Retinal pigment epithelial cell (primary cell): ENCODE results near the gene PAK4.
"Not testable (repeated sequence)": the region's sequence is repeated elsewhere in the genome, so short reads cannot be mapped to it uniquely, and the experiment has no call there.

ENCODE experiments used
- DNase-seq: peaks from one replicate; pipeline ENCODE4 v3.0.0-alpha.2; 2010; ENCODE audit warnings: low read depth
- H3K4me3 ChIP-seq: 2 replicates; pipeline ENCODE4 v1.5.1; 2011; ENCODE audit warnings: mild to moderate bottlenecking, low read length, control low read depth, moderate library complexity
- CTCF ChIP-seq: conservative IDR thresholded peaks from 2 replicates; pipeline ENCODE4 v1.5.1; 2011; ENCODE audit warnings: low read depth, low read length, control low read depth, inconsistent platforms

The PAK4 gene

DNA sequence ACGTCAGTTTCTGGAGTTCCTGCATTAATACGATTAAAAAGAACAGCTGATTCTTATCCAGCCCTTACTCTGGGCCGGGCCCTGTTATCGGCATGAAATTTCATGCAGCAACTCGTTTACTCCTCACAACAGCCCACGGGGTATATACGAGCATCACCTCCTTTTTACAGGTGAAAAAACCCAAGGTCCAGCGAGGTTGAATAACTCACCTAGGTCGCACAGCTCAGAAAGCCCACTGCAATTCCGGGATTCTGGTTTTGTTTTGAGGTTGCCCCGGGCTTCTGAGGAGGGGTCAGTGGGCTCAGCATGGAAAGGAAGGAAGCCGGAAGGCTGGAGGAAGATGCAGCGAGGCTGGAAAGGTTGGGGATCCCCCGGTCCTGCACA is 42.0 kb upstream of the PAK4 start:
- peak overlapping the region; percentile 34 for H3K4me3 ChIP-seq
- DNase-seq: no peak
- no peak for TF ChIP-seq CTCF

DNA sequence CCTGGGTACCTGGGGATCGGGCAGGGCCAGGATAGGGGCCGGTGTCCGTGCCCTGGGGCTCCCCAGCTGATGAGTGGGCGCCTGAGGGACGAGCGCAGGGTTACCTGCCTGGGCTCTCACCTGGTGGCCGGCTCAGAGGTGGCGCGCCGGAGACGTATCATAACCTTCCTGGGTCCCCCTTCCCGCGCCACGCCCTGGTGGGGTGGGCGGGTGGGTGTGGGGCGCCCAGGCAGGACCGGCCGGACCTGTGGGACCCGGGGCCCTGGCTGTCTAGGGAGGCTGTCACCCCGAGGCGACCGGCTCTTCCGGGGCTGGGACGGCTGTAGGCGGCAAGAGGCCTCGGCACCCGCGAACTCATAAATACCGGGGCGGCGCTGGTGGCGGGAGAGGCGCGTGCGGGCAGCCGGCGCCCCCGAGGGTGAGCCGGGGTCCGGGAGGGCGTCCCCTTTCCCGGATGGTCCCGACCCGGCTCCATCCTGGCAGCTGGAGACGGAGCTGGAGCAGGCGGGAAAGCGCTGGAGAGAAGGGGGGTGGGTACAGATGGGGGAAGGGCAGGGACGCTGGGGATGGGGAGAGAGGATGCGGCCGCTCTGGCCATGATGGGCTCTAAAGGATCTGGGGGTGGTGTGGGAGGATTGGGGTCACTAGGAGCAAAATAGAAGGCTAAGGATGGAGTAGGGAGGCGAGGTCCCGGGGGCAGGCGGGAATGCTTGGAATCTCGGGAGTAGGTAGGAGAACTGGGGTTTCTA is 41.4 kb upstream of the PAK4 start, which contains the start of gene ACP7:
ACP7 (plus strand) TSS at position 386 of the 749 bp plus-strand sequence. CDS start 902 bp downstream, outside the sequence.
- no peak for DNase-seq
- peak within 1 kb of the TSS; percentile 34 for H3K4me3 ChIP-seq
- TF ChIP-seq CTCF: no peak

DNA sequence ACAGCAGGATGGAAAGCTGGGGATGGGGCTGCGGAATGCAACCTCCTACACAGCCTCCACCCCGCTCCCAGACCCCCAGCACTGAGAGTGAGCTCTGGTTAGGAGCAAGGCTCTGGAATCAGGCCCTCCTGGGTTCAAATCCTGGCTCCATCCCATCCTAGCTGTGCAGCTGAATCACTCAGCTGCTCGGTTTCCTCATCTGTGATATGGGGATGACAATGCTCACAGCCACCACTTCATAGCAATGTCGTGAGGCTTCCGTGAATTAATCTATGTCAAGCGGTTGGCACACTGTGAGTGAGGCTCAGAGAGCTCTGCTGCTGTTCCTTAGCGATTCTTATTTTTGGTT is 40.9 kb upstream of the PAK4 start:
- TF ChIP-seq CTCF: no peak
- H3K4me3 ChIP-seq: no peak overlapping the region

GRCh38 chr19:39085392-39085791 is 40.2 kb upstream of the PAK4 start:
- no peak overlapping the region for H3K4me3 ChIP-seq
- no peak for TF ChIP-seq CTCF
- no peak for DNase-seq

More for the DNA sequence above, 40.9 kb upstream of the PAK4 start:
- no peak for DNase-seq

GRCh38 chr19:39086386-39086785 is 39.2 kb upstream of the PAK4 start:
- H3K4me3 ChIP-seq: no peak overlapping the region
- no peak for TF ChIP-seq CTCF
- DNase-seq: no peak

DNA sequence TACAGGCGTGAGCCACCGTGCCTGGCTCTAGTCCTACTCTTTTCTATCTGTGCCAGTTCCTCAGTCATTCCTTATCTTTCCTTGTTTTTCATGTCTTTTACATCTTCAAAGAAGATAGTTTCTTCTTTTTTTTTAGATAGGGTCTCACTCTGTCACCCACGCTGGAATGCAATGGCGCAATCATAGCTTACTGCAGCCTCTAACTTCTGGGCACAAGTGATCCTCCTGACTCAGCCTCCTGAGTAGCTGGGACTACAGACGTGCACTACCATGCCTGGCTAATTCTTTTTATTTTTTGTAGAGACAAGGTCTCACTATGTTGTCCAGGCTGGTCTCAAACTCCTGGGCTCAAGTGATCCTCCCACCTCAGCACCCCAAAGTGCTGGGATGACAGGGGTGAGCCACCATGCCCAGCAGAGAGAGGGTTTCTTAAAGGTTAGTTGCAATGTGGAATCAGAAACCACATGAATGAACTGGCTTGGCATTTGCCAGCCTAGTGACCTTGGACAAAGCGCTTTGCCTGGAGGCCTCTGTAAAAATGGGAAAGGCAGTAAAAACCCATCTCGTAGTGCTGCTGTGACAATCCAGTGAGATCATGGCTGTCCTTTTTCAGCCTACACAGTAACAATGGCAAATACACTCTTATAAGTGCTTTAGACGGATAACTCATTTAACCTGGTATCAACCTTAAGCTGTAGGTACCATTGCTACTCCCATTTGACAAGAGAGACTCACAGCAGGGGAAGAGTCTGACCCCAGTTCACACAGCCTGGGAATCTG is 37.5 kb upstream of the PAK4 start:
- no peak for TF ChIP-seq CTCF
- no peak for DNase-seq

DNA sequence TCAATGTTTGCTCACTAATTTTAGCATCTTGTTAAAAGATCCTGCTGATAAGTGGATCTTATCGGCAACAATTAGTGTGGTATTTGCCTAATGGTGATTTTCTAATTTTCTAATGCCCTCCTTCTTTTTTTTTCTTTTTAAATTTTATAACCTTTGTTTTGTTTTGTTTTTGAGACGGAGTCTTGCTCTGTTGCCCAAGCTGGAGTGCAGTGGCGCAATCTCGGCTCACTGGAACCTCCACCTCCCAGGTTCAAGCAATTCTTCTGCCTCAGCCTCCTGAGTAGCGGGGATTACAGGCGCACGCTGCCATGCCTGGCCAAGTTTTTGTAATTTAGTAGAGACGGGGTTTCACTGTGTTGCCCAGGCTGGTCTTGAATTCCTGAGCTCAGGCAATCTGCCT is 35.6 kb upstream of the PAK4 start:
- not testable (repeated sequence) for H3K4me3 ChIP-seq, DNase-seq

More for the DNA sequence above, 37.5 kb upstream of the PAK4 start:
- H3K4me3 ChIP-seq: no peak overlapping the region
